Testis (tissue), 3 donors: ENCODE results near the gene SPA17. TPM values are rescaled to one million over a fixed set of nuclear protein-coding genes. Genes with fewer than 3 reads are reported as not detected.
A peak's percentile ranks its signal among the peaks of the same experiment; 100 is the strongest.

Experiments
- DNase-seq: peaks from one replicate; pipeline ENCODE4 v3.0.0-alpha.2; 2019
- H3K27ac ChIP-seq, 2 donors: fragments of 200-600 bp; sonication (generic); one replicate each; pipeline ENCODE4 v1.5.1; 2019
- H3K27me3 ChIP-seq: fragments of 200-600 bp; sonication (generic); one replicate; pipeline ENCODE4 v1.5.1; 2019
- H3K36me3 ChIP-seq: fragments of 200-600 bp; sonication (generic); one replicate; pipeline ENCODE4 v1.5.1; 2017; ENCODE audit warnings: low read depth; ENCODE audit errors: missing control alignments
- H3K4me1 ChIP-seq: fragments of 200-600 bp; sonication (generic); one replicate; pipeline ENCODE4 v1.5.1; 2019
- H3K4me3 ChIP-seq, 2 donors: fragments of 200-600 bp; sonication (generic); one replicate each; pipeline ENCODE4 v1.5.1; 2017 to 2019
- H3K9me3 ChIP-seq: fragments of 200-600 bp; sonication (generic); one replicate; pipeline ENCODE4 v1.5.1; 2017
- POLR2A ChIP-seq: fragments of 450-650 bp; IDR thresholded peaks from one replicate; pipeline ENCODE4 v1.6.1; 2017; ENCODE audit warnings: antibody characterized with exemption, mild to moderate bottlenecking, moderate library complexity
- WGBS, 2 donors: methylation state at CpG; one replicate each; pipeline ENCODE4 v1.1.5; 2018; 5-methylcytosine and 5-hydroxymethylcytosine counted together
- intact Hi-C: fragments of 100-400 bp; cut with DNase I; formaldehyde crosslinking; loops from one replicate; pipeline ENCODE4 v1.15.1; 2023; ENCODE audit warnings: low total_unique reads
- polyA plus RNA-seq: library from polyadenylated mRNA; stranded (reverse); fragments of 350-450 nt; fragmentation: Illumina TruSeq; extraction: RNeasy Lipid Tissue Mini Kit (QIAGEN cat#74804); gene quantifications from one replicate; pipeline ENCODE4 v1.2.3, GENCODE V29; 2014; ENCODE audit warnings: low read depth, low replicate concordance; ENCODE audit not compliant: insufficient read depth
- small RNA-seq, 2 donors: library from RNA; depleted of rRNA; stranded (forward); fragments of <200 nt; gene quantifications; one replicate each; pipeline ENCODE3, GENCODE V24; 2016
- total RNA-seq, 2 donors: library from RNA; depleted of rRNA; stranded (reverse); fragments of >200 nt; gene quantifications; one replicate each; pipeline ENCODE4 v1.2.3, GENCODE V29; 2016
- TF ChIP-seq, protein P1 (sequence below), 3 experiments: fragments of 450-650 bp in 2 of 3; fragments of 200-600 bp in 1 of 3; sonication (generic) in 1 of 3; IDR thresholded peaks; one replicate each; pipeline ENCODE4 v1.5.1; 2016 to 2019; ENCODE audit warnings: antibody characterized with exemption in 3 of 3, mild to moderate bottlenecking in 2 of 3, moderate library complexity in 1 of 3

SPA17 gene
- total and polyA plus RNA-seq, 3 donors from 2014 or later = 97.5 to 405 (median 170) TPM

DNA sequence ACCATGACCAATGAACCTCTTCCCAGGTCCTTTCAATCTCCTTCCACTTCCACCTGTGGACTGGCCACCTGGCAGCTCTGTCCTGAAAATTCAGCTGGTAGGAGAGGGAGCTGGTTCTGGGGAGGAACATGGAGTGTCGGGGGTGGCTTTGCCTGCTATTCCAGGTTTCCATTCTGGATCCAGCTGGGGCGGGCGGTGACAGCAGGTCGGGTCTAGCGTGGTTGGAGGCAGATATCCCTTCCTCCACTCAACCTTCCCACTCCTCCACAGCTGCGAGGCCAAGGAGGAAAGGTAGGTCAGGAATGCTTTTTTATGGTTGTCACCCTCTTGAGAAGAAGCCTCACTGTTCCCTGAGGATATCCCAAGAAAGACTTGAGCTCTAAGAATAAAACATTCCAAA is 69.3 kb downstream of the SPA17 start:
- intact Hi-C loops = no loop called here
- DNase-seq = no peak
- H3K4me1 ChIP-seq = peaks cover 11% of the 10 kb centered on the region
- H3K36me3 ChIP-seq = no peaks in the 10 kb centered on the region
- H3K27ac ChIP-seq = no peak overlapping the region
- TF ChIP-seq POLR2A = no peak
- TF ChIP-seq, protein P1, sequence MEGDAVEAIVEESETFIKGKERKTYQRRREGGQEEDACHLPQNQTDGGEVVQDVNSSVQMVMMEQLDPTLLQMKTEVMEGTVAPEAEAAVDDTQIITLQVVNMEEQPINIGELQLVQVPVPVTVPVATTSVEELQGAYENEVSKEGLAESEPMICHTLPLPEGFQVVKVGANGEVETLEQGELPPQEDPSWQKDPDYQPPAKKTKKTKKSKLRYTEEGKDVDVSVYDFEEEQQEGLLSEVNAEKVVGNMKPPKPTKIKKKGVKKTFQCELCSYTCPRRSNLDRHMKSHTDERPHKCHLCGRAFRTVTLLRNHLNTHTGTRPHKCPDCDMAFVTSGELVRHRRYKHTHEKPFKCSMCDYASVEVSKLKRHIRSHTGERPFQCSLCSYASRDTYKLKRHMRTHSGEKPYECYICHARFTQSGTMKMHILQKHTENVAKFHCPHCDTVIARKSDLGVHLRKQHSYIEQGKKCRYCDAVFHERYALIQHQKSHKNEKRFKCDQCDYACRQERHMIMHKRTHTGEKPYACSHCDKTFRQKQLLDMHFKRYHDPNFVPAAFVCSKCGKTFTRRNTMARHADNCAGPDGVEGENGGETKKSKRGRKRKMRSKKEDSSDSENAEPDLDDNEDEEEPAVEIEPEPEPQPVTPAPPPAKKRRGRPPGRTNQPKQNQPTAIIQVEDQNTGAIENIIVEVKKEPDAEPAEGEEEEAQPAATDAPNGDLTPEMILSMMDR (IDR thresholded peaks at IDR 0.05) = no peak
- no peaks in the 10 kb centered on the region for H3K9me3 ChIP-seq
- no peak overlapping the region for H3K4me3 ChIP-seq
- no peaks in the 10 kb centered on the region for H3K27me3 ChIP-seq
- WGBS, 2 donors = 88% methylated on average over 6 of the region's 6 CpGs

DNA sequence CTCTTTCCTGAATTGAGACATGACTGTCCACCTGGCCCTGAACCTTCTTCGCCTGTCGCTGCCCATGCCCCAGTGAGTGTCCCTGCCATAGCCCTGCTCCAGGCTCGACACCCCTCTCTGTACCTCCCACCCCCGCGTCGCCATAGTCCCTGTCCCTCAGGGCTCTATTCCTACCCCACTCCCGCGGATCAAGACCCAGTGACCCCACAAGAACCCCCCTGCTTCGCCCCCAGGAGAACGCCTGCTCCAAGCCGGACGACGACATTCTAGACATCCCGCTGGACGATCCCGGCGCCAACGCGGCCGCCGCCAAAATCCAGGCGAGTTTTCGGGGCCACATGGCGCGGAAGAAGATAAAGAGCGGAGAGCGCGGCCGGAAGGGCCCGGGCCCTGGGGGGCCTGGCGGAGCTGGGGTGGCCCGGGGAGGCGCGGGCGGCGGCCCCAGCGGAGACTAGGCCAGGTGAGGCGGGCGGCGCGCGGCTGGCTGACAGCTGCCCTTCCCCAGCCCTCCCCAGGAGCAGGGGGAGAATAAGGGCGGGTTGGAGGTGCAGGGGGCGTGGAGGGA is 71.6 kb downstream of the SPA17 start:
- Histone ChIP-seq H3K4me3 (peak overlapping the region; percentile 12 to 53), H3K27me3 (no peaks in the 10 kb centered on the region), H3K27ac (no peak overlapping the region), H3K4me1 (peaks cover 6% of the 10 kb centered on the region), H3K9me3 (no peaks in the 10 kb centered on the region), H3K36me3 (no peaks in the 10 kb centered on the region)
- intact Hi-C loops = no loop called here
- 17 to 34% methylated on average over 29 to 44 of the region's 44 CpGs for WGBS, 2 donors
- TF ChIP-seq, protein P1 (IDR thresholded peaks at IDR 0.05) = no peak
- TF ChIP-seq POLR2A = no peak
- DNase-seq = no peak

DNA sequence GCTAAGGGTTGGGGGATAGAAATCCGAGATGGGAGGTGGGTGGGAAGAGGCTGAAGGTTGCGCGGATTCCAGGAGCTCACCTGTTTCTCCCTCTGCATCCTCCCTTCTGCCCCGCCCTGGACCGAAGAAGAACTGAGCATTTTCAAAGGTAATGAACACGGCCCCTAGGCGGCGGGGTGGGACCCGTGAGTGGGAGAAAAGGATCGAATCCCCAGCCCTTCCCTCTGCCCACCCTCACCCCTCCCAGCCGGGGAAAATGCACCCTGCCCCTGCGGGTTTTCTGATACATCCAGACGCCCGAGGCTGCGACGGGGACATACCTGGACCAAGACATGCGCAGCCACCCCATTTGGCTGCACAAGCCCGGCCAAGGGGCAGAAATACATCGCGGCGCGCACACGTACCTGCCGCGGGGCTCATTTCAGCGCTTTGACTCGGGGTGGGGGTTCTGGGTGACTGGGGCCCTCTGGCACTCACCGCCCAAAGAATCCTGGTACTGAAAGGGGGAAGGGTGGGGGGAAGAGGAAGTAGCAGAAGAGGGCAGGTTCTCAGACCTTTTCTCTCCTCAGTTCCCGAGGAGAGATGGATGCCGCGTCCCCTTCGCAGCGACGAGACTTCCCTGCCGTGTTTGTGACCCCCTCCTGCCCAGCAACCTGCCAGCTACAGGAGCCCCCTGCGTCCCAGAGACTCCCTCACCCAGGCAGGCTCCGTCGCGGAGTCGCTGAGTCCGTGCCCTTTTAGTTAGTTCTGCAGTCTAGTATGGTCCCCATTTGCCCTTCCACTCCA is 72.3 kb downstream of the SPA17 start:
- Histone ChIP-seq H3K4me3 (peak overlapping the region; percentile 12 to 53), H3K36me3 (no peaks in the 10 kb centered on the region), H3K9me3 (no peaks in the 10 kb centered on the region), H3K27ac (no peak overlapping the region), H3K27me3 (no peaks in the 10 kb centered on the region), H3K4me1 (peaks cover 6% of the 10 kb centered on the region)
- no peak for DNase-seq
- 6 to 8% methylated on average over 35 to 41 of the region's 41 CpGs for WGBS, 2 donors
- intact Hi-C loops = no loop called here
- TF ChIP-seq, protein P1 (IDR thresholded peaks at IDR 0.05) = peak in 1 of 3 experiments; percentile 2
- no peak for TF ChIP-seq POLR2A

DNA sequence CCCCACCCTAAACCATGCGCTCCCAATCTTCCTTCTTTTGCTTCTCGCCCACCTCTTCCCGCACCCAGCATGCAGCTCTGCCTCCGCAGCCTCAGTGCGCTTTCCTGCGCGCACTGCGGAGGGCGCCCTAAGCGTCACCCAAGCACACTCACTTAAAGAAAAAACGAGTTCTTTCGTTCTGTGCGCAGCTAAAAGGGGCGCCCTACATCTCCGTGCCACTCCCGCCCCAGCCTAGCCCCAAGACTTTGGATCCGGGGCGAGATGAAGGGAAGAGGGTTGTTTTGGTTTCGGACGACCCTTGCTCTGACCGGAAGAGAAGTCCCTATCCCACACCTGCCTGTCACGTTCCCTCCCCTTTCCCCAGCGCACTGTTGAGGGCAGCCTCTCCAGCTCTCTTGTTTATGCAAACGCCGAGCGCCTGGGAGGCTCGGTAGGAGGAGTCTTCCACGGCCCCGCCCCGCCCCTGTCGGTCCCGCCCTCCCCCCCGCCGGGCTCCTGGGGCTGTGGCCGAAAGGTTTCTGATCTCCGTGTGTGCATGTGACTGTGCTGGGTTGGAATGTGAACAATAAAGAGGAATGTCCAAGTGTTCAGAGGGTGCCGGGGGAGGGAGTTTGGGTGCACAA is 73.0 kb downstream of the SPA17 start:
- TF ChIP-seq, protein P1 (IDR thresholded peaks at IDR 0.05) = no peak
- no peak for TF ChIP-seq POLR2A
- Histone ChIP-seq H3K27me3 (no peaks in the 10 kb centered on the region), H3K4me1 (peaks cover 6% of the 10 kb centered on the region), H3K27ac (no peak overlapping the region), H3K4me3 (peak overlapping the region; percentile 12 to 53), H3K36me3 (no peaks in the 10 kb centered on the region), H3K9me3 (no peaks in the 10 kb centered on the region)
- intact Hi-C loops = no loop called here
- 2 to 4% methylated on average over 33 to 37 of the region's 37 CpGs for WGBS, 2 donors
- DNase-seq = peak; percentile 62

Small RNA genes lying within 50 kb of the gene (small RNA-seq; reads per million reads assigned to genes)
- gene RNA5SP352 = 0 reads per million in 2 donors

Other genes with a start within 250 kb of the SPA17 start
- not detected for gene OR8B4, start 249.0 kb upstream of the SPA17 start, total RNA-seq
- not detected for gene OR8B4, start 249.0 kb upstream of the SPA17 start, polyA plus RNA-seq
- not detected for gene OR8B8, start 228.2 kb upstream of the SPA17 start, total RNA-seq
- gene OR8B8, start 228.2 kb upstream of the SPA17 start, polyA plus RNA-seq = not detected
- gene OR8B12, start 130.2 kb upstream of the SPA17 start, total RNA-seq = not detected
- not detected for gene OR8B12, start 130.2 kb upstream of the SPA17 start, polyA plus RNA-seq
- gene OR8A1, start 103.9 kb upstream of the SPA17 start, total RNA-seq = under 1 TPM; 0.31 to 0.50 TPM
- gene OR8A1, start 103.9 kb upstream of the SPA17 start, polyA plus RNA-seq = 0.29 TPM
- under 1 TPM in 1 of 2 donors, not detected in 1; 0.43 TPM for gene PANX3, start 62.5 kb upstream of the SPA17 start, total RNA-seq
- 0.18 TPM for gene PANX3, start 62.5 kb upstream of the SPA17 start, polyA plus RNA-seq
- gene TBRG1, start 51.0 kb upstream of the SPA17 start, total RNA-seq = 10 to 100 TPM; 25.2 to 35.7 TPM
- gene TBRG1, start 51.0 kb upstream of the SPA17 start, polyA plus RNA-seq = 38.8 TPM
- gene SIAE, start 165 bp upstream of the SPA17 start, total RNA-seq = 10 to 100 TPM; 14.5 to 16.1 TPM
- 15.3 TPM for gene SIAE, start 165 bp upstream of the SPA17 start, polyA plus RNA-seq
- 1 to 10 TPM; 3.0 to 5.5 TPM for gene NRGN, start 66.0 kb downstream of the SPA17 start, total RNA-seq
- gene NRGN, start 66.0 kb downstream of the SPA17 start, polyA plus RNA-seq = 10.4 TPM
- 1 to 10 TPM in 1 of 2 donors, under 1 TPM in 1; 0.74 to 1.3 TPM for gene VSIG2, start 78.4 kb downstream of the SPA17 start, total RNA-seq
- 4.4 TPM for gene VSIG2, start 78.4 kb downstream of the SPA17 start, polyA plus RNA-seq
- 10 to 100 TPM in 1 of 2 donors, 1 to 10 TPM in 1; 6.0 to 10.6 TPM for gene ESAM, start 88.4 kb downstream of the SPA17 start, total RNA-seq
- 15.8 TPM for gene ESAM, start 88.4 kb downstream of the SPA17 start, polyA plus RNA-seq
- 10 to 100 TPM; 11.3 to 19.1 TPM for gene MSANTD2, start 126.5 kb downstream of the SPA17 start, total RNA-seq
- 7.4 TPM for gene MSANTD2, start 126.5 kb downstream of the SPA17 start, polyA plus RNA-seq
- 10 to 100 TPM; 11.8 to 31.6 TPM for gene ROBO3, start 191.5 kb downstream of the SPA17 start, total RNA-seq
- gene ROBO3, start 191.5 kb downstream of the SPA17 start, polyA plus RNA-seq = 12.9 TPM
- 1 to 10 TPM; 5.7 to 8.4 TPM for gene ROBO4, start 224.0 kb downstream of the SPA17 start, total RNA-seq
- gene ROBO4, start 224.0 kb downstream of the SPA17 start, polyA plus RNA-seq = 7.0 TPM
- not detected for gene HEPN1, start 245.3 kb downstream of the SPA17 start, total RNA-seq
- not detected for gene HEPN1, start 245.3 kb downstream of the SPA17 start, polyA plus RNA-seq